GM18909 (cell line): Measurements from ENCODE around the gene ABCB9.
"Not testable (repeated sequence)": the region's sequence is repeated elsewhere in the genome, so short reads cannot be mapped to it uniquely, and the experiment has no call there.

Experiments used
- ATAC-seq: cut with Tn5 transposase; IDR thresholded peaks from one replicate; pipeline ENCODE4 v1.9.1; 2021; ENCODE audit warnings: mild to moderate bottlenecking; ENCODE audit not compliant: unreplicated experiment, poor library complexity

ABCB9 gene

GRCh38 chr12:122944605-122945592, 21.4 kb downstream of the ABCB9 start:
- no peak for ATAC-seq

GRCh38 chr12:122943196-122943595, 23.1 kb downstream of the ABCB9 start:
- no peak for ATAC-seq

GRCh38 chr12:122942637-122943036, 23.6 kb downstream of the ABCB9 start:
- no peak for ATAC-seq

GRCh38 chr12:122941351-122941750, 24.9 kb downstream of the ABCB9 start:
- not testable (repeated sequence) for ATAC-seq

GRCh38 chr12:122939125-122939524, 27.1 kb downstream of the ABCB9 start:
- ATAC-seq = no peak

GRCh38 chr12:122937622-122938091, 28.6 kb downstream of the ABCB9 start:
- no peak for ATAC-seq

GRCh38 chr12:122935318-122935717, 30.9 kb downstream of the ABCB9 start:
- no peak for ATAC-seq

- no peak for ATAC-seq
Measured at GRCh38 chr12:122934722-122935121, 31.5 kb downstream of the ABCB9 start.

GRCh38 chr12:122932207-122932606, 34.1 kb downstream of the ABCB9 start:
- no peak for ATAC-seq

- ATAC-seq = no peak
Measured at GRCh38 chr12:122929812-122930211, 36.5 kb downstream of the ABCB9 start.

GRCh38 chr12:122929148-122929538, 37.1 kb downstream of the ABCB9 start:
- no peak for ATAC-seq

- no peak for ATAC-seq
Measured at GRCh38 chr12:122928404-122929147, 37.7 kb downstream of the ABCB9 start.

- no peak for ATAC-seq
Measured at GRCh38 chr12:122927756-122928403, 38.4 kb downstream of the ABCB9 start.

GRCh38 chr12:122921917-122922316, 44.3 kb downstream of the ABCB9 start:
- ATAC-seq = no peak

- no peak for ATAC-seq
Measured at GRCh38 chr12:122920687-122921086, 45.6 kb downstream of the ABCB9 start.

GRCh38 chr12:122918827-122919226, 47.4 kb downstream of the ABCB9 start:
- ATAC-seq = no peak

GRCh38 chr12:122917507-122918121, 48.6 kb downstream of the ABCB9 start:
- no peak for ATAC-seq

- ATAC-seq = no peak
Measured at GRCh38 chr12:122909442-122910288, 56.6 kb downstream of the ABCB9 start.

GRCh38 chr12:122908915-122909314, 57.3 kb downstream of the ABCB9 start:
- no peak for ATAC-seq
